Fibroblast of skin of scalp (primary cell): ENCODE measurements around the gene ALB.

Source experiments
- DNase-seq: peaks from one replicate; pipeline ENCODE4 v3.0.0-alpha.2; 2013

Gene ALB

GRCh38 chr4:73452953-73453700 lies 49.0 kb downstream of the ALB start:
- DNase-seq, result no peak

- DNase-seq, result no peak
Measured at GRCh38 chr4:73453701-73454005, 49.6 kb downstream of the ALB start.

GRCh38 chr4:73454920-73455319 lies 50.8 kb downstream of the ALB start:
- DNase-seq, result no peak

- no peak for DNase-seq
Measured at GRCh38 chr4:73456177-73457022, 52.3 kb downstream of the ALB start.

GRCh38 chr4:73458184-73459047 lies 54.3 kb downstream of the ALB start:
- no peak for DNase-seq

- DNase-seq, result no peak
Measured at GRCh38 chr4:73459048-73459421, 54.9 kb downstream of the ALB start.

- DNase-seq, result no peak
Measured at GRCh38 chr4:73460913-73461522, 56.9 kb downstream of the ALB start.

GRCh38 chr4:73468170-73468569 lies 64.1 kb downstream of the ALB start:
- no peak for DNase-seq

- no peak for DNase-seq
Measured at GRCh38 chr4:73470728-73471127, 66.6 kb downstream of the ALB start.
